Measurements from ENCODE around the gene CARD18. TPM values are rescaled to one million over a fixed set of nuclear protein-coding genes. Genes with fewer than 3 reads are reported as not detected.
"Not testable (repeated sequence)": the region's sequence is repeated elsewhere in the genome, so short reads cannot be mapped to it uniquely, and the experiment has no call there.

CARD18 gene
- total RNA-seq, 1 experiment from 2014 or later = not detected

DNA sequence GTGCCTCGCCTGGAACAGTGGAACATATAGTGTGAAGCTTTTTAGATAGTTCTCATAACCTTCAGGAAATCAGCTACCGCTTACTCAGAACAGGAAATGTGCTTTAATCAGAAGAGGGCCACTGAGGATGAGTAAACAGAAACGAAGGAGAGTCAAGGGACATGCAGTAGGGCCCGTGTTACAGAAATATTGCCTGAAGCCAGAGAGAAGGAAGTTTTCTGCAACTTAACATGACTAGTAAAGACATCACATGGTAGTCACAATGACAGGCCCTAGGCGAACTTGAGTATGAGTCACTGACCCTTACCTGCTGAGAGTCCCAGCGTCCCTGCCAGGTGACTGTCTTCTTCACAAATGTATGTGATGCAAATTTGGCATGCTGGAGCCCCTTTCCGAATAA, 39.4 kb downstream of the CARD18 start:
- Mint-ChIP-seq H3K36me3 (ENCODE audit: insufficient read depth, unreplicated experiment) (no peaks in the 10 kb centered on the region), H3K27me3 (ENCODE audit: insufficient read depth, unreplicated experiment) (no peaks in the 10 kb centered on the region), H3K4me1 (ENCODE audit: insufficient read depth, unreplicated experiment) (peaks cover 21% of the 10 kb centered on the region), H3K27ac (ENCODE audit: low read depth, unreplicated experiment) (peak overlapping the region; percentile 85), H3K9me3 (ENCODE audit: unreplicated experiment) (no peaks in the 10 kb centered on the region), H3K4me3 (ENCODE audit: unreplicated experiment) (no peak overlapping the region)
- DNase-seq (ENCODE audit: unreplicated experiment) = peak; percentile 40
- ChIA-PET POLR2A (interaction anchor here (0.7 to 1.6 kb wide), 3 partner anchors 45 to 144 kb away, joined by 4 to 5 read pairs (median 4); no protein-coding TSS in a partner anchor), CTCF (interaction anchor here (0.6 to 0.9 kb wide), 2 partner anchors 58 to 151 kb away, joined by 3 to 4 read pairs; no protein-coding TSS in a partner anchor)
- BruUV-seq (replicated peaks) = no TSS peak
- TF ChIP-seq, protein P1, sequence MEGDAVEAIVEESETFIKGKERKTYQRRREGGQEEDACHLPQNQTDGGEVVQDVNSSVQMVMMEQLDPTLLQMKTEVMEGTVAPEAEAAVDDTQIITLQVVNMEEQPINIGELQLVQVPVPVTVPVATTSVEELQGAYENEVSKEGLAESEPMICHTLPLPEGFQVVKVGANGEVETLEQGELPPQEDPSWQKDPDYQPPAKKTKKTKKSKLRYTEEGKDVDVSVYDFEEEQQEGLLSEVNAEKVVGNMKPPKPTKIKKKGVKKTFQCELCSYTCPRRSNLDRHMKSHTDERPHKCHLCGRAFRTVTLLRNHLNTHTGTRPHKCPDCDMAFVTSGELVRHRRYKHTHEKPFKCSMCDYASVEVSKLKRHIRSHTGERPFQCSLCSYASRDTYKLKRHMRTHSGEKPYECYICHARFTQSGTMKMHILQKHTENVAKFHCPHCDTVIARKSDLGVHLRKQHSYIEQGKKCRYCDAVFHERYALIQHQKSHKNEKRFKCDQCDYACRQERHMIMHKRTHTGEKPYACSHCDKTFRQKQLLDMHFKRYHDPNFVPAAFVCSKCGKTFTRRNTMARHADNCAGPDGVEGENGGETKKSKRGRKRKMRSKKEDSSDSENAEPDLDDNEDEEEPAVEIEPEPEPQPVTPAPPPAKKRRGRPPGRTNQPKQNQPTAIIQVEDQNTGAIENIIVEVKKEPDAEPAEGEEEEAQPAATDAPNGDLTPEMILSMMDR (IDR thresholded peaks at IDR 0.05; ENCODE audit: unreplicated experiment) = no peak
- intact Hi-C loops (cut with micrococcal nuclease) = no loop called here

DNA sequence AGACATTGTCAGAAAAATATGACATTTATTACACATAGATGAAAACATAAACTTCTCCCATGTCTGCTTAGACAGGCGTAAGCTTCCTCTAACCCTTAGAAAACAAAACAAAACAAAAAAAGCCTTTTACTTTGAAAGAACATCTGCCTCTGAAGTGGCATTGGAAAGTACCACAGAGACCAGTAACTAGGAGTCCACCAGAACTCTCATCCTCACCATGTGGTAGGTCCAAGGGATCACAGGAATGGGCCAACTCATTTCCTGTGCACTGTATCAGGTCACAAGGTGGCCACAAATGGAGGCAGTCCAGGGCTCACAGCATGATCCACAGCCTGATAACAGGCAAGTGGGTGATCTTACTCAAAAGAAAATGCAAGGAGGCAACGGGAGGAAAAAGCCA, 40.0 kb downstream of the CARD18 start:
- peak overlapping the region; percentile 85 for H3K27ac Mint-ChIP-seq (ENCODE audit: low read depth, unreplicated experiment)
- DNase-seq (ENCODE audit: unreplicated experiment); H3K9me3 Mint-ChIP-seq (ENCODE audit: unreplicated experiment); H3K27me3 Mint-ChIP-seq (ENCODE audit: insufficient read depth, unreplicated experiment); intact Hi-C loops (cut with micrococcal nuclease); CTCF ChIA-PET; H3K4me3 Mint-ChIP-seq (ENCODE audit: unreplicated experiment); H3K36me3 Mint-ChIP-seq (ENCODE audit: insufficient read depth, unreplicated experiment); BruUV-seq (replicated peaks): not testable (repeated sequence)
- POLR2A ChIA-PET = interaction anchor here (0.7 kb wide), 1 partner anchor 145 kb away, joined by 4 read pairs; no protein-coding TSS in a partner anchor
- peaks cover 21% of the 10 kb centered on the region for H3K4me1 Mint-ChIP-seq (ENCODE audit: insufficient read depth, unreplicated experiment)

DNA sequence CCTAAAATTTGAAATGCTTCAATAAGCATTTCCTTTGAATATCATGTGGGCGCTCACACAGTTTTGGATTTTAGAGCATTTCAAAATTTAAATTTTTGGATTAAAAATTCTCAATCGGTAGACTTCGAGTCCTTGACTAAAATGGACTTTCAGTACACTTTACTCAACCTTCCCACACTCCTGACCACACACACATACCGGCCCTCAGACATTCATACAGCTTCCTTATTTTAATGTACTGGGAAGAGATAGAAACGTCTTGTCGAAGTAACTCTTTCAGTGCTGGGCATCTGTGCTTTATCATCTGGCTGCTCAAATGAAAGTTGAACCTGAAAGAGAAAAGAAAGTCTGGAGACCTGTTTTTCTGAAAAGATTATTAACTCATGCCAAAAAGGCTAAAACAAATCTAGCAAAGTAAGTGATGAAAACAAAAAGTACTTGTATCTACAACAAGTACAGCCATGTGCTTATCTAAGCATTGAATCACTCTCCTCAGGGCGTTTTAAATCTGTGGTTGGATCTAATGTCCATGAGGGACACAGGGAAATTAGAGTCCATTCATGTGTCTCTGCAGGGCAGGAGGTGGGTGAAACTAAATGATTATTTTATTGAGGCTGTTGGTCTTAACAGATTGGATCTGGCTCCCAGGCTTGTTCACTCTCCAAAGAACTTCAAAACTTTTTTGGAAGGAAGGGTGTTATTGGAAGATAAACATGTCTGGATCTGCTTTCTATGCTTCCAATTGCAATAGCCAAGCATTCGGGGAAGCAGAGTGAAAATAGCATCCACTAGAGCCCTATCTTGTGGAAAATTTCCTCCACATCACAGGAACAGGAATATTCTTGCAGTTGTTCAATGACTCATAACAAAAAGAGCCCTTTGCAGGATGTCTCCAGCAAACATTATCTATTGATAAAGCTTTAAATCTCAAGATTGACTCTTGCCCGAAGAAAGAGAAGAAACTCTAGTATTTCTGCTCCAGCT, 47.0 kb downstream of the CARD18 start:
- intact Hi-C loops (cut with micrococcal nuclease) = no loop called here
- CTCF ChIA-PET = interaction anchor here (0.7 kb wide), 1 partner anchor 12 kb away, joined by 3 read pairs; no protein-coding TSS in a partner anchor
- Mint-ChIP-seq H3K4me3 (ENCODE audit: unreplicated experiment) (peak overlapping the region; percentile 50), H3K36me3 (ENCODE audit: insufficient read depth, unreplicated experiment) (no peaks in the 10 kb centered on the region), H3K4me1 (ENCODE audit: insufficient read depth, unreplicated experiment) (peaks cover 15% of the 10 kb centered on the region), H3K27ac (ENCODE audit: low read depth, unreplicated experiment) (peak overlapping the region; percentile 92), H3K9me3 (ENCODE audit: unreplicated experiment) (no peaks in the 10 kb centered on the region), H3K27me3 (ENCODE audit: insufficient read depth, unreplicated experiment) (no peaks in the 10 kb centered on the region)
- peak; percentile 38 for DNase-seq (ENCODE audit: unreplicated experiment)
- BruUV-seq (replicated peaks) = no TSS peak
- POLR2A ChIA-PET = interaction anchor here (1.2 kb wide), 1 partner anchor 13 kb away, joined by 3 read pairs; no protein-coding TSS in a partner anchor
- TF ChIP-seq, protein P1 (IDR thresholded peaks at IDR 0.05; ENCODE audit: unreplicated experiment) = no peak

Other genes starting within 250 kb of the CARD18 start
- not detected in 2 replicates for gene CASP12, start 241.3 kb downstream of the CARD18 start, total RNA-seq (2022)
- 93.6 and 98.8 TPM in 2 replicates for gene CASP4, start 171.2 kb downstream of the CARD18 start, total RNA-seq (2022)
- not detected in 2 replicates for gene CASP5, start 116.6 kb downstream of the CARD18 start, total RNA-seq (2022)
- gene CASP1, start 104.6 kb downstream of the CARD18 start, total RNA-seq (2022) = 27.2 and 34.4 TPM in 2 replicates
- 14.0 and 14.4 TPM in 2 replicates for gene CARD16, start 94.4 kb downstream of the CARD18 start, total RNA-seq (2022)

All from MCF 10A (cell line).